ENCODE data around the gene FALEC.

Gene FALEC

GRCh38 chr1:150515328-150516049, at the start of gene FALEC:
FALEC (plus strand) TSS chr1:150515752.
- peak; percentile 94 for DNase-seq

DNA sequence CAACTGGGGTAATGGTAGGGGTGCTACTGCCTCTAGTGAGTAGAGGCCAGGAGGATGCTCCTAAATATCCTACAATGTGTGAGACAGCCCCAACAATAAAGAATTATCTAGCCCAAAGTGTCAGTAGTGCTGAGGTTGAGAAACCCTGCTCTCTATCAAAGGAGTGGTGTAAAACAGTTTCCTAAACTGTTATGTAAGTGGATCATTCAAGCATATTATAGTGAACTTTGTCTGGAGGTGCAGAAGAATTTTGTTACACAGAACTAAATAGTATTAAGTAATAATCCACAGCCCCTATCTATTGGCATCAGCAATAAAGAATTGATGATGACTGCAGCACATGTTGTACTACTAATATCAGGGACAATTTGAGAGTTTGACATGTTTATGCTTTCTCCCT, 48.6 kb upstream of the FALEC start:
- DNase-seq = no peak

DNA sequence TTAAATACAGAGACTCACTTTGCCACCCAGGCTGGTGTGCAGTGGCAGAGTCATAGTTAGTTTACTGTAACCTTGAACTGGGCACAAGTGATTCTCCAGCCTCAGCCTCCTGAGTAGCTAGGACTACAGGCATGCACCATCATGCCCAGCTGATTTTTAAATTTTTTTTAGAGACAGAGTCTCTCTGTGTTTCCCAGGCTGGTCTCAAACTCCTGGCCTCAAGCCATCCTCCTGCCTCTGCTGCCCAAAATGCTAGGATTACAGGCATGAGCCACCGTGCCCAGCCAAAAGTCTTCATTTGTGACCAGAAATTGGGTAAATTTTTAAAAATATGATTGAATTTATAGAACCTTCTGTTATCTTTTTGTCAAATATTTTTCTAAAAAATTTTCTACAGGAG, 46.3 kb upstream of the FALEC start:
- no peak for DNase-seq

DNA sequence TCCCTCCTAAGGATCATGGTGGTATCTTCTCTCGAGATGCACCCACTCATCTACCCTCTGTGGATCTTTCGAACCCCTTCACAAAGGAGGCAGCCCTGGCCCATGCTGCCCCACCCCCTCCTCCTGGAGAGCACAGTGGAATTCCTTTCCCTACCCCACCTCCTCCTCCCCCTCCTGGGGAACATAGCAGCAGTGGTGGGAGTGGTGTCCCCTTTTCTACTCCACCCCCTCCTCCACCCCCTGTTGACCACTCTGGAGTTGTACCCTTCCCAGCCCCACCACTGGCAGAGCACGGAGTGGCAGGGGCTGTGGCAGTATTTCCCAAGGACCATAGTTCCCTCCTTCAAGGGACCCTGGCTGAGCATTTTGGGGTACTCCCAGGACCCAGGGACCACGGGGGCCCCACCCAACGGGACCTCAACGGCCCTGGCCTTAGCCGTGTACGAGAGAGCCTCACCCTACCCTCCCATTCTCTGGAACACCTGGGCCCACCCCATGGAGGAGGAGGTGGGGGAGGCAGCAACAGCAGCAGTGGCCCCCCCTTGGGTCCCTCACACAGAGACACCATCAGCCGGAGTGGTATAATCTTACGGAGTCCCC, 42.9 kb upstream of the FALEC start:
- no peak for DNase-seq

GRCh38 chr1:150473659-150474058, 41.9 kb upstream of the FALEC start:
- no peak for DNase-seq

DNA sequence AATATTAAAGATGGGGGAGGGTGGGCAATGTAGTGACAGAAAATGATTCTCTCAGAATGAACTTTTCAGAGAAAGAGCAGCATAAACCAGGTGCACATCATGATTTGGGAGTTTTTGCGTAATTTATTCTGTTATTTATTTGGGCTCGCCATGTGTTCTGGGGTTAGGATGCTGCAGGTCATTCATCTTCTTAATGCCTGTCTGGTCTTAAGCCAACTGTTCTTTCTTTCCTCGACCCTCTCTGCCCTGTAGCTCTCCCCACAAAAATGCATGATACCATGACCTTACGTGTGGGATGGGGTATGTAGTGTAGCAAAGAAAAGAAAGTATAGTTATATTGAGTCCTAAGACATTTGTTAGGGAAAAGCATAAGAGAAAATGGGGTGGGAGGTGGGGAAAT, 40.7 kb upstream of the FALEC start:
- DNase-seq = no peak

DNA sequence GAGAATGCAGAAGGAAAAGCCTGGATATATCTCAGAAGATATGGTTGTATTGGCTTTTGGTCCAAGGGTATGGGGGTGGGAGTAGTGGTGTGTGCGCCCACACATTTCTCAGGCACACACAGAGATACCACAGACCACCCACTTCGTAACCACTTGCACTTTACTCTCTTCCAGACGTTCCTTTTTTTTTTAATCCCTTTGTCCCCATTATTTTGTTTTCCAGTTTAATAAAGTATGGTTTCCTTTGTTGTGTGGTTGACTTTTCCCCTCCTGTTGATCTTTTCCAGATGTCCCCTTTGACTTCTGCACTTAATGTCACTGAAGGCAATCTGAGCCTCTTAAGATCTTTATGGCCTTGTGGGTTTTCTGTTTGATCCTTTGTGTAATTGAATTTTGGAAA, 38.8 kb upstream of the FALEC start:
- DNase-seq = no peak

GRCh38 chr1:150477320-150477719, 38.2 kb upstream of the FALEC start:
- no peak for DNase-seq

DNA sequence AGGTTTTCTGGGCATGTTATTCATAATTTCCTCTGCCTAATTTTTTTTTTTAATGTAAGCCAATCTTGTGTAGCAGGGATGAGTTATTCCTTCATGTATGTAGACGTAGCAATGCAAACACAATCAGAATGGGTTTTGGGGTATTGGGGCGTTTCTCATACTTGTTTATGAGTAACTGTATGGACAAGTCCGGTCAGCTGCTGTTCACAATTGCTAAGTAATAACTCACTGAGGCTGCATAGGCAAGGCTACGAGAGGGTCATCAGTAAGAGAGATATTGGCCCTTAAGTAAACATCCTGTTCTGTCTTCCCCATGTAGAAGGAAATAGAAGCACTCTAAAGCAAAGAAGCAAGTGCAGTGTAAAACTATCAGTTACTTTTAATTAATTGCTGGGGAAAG, 37.8 kb upstream of the FALEC start:
- DNase-seq = no peak

DNA sequence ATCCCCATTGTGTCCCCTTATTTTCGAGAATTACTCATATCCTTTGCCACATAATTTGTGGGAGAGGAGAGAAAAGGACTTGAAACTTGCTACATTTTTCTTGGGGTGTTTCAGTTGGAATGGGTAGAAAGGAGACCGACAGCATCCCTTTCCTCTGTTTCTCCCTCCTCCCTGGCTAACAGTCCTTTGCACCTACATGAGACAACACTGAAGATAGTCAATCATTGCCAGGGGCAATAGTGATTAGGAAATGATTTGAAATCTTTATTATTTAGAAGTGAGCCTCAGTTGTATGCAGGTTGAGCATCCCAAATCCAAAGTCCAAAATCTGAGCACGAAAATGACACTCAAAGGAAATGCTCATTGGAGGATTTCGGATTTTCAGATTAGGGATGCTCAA, 36.2 kb upstream of the FALEC start:
- DNase-seq = no peak

DNA sequence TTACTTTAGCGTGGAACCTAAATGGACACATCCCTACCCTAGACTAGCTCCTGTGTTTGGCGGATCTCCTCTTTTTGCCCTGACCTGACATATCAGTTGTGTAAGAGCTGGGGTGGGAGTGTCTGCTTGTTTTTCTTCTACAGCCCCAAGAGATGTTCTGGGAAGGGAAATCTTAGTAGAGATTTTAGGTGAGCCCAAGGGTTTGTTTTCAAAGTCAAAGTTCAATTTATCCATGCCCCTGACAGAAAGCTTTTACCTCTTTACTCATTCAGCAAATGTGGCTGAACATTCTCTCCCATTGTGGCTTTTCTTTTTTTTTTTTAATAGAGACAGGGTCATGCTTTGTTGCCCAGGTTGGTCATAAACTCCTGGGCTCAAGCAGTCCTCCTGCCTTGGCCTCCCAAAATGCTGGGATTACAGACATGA, 35.6 kb upstream of the FALEC start:
- DNase-seq = no peak

- DNase-seq = no peak
Observed at GRCh38 chr1:150484431-150484830, 31.1 kb upstream of the FALEC start.

GRCh38 chr1:150484861-150485260, 30.7 kb upstream of the FALEC start:
- DNase-seq = no peak

GRCh38 chr1:150486966-150487762, 28.4 kb upstream of the FALEC start, which contains the start of gene TARS2:
TARS2 (plus strand) TSS chr1:150487419; CDS start chr1:150487451, 32 bp downstream.
- DNase-seq = peak; percentile 89

GRCh38 chr1:150487763-150488115, 27.8 kb upstream of the FALEC start:
- DNase-seq = no peak

DNA sequence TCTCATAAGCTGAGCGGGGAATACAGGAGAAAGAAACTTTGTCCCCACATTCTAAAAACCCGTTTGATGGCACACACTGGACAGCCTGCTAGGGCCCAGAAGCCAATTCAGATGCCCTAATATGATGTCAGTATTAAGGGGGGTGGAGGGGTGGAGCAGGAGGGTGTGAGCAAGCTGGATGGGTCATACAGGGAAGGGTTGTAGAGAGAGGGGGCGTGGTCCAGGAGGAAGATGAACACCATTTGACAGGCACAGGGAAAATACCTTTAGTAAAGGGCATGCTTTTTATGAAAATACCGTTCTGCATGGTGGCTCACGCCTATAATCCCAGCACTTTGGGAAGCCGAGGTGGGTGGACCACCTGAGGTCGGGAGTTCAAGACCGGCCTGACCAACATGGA, 22.4 kb upstream of the FALEC start:
- no peak for DNase-seq

DNA sequence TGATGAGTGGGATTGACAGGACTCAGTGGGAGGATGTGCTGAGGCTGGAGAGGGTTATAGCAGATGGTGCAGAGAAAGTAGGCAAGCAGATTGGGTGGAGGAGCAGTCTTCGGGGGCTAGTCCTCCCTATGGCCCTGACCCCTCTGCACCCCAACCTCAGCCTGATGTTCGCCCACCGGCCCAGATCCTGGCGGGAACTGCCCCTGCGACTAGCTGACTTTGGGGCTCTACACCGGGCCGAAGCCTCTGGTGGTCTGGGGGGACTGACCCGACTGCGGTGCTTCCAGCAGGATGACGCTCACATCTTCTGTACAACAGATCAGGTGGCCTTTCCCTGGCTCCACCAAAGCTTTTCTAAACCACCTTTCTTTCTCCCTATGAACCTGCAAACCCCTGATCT, 17.2 kb upstream of the FALEC start:
- DNase-seq = no peak

DNA sequence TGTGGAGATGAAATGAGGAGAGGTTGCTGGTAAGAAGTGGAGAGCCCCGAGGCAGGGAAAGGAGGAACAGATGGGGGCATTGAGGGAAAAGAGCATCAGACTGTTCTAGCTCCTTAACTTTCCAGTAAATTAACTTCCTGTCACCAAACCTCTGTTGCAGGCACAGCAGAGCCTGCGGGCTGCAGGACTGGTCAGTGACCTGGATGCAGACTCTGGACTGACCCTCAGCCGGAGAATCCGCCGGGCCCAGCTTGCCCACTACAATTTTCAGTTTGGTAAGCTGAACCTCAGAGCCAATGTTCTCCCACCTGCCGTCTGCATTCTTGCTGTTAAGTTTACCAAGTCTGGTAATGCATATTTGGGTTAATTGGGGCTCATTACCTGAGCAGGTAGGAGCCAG, 10.1 kb upstream of the FALEC start:
- no peak for DNase-seq

GRCh38 chr1:150507912-150508864, 7.4 kb upstream of the FALEC start, which contains the start of gene ECM1:
ECM1 (plus strand) TSS chr1:150508109; CDS start chr1:150508210, 101 bp downstream.
- DNase-seq = no peak

- DNase-seq = no peak
Observed at GRCh38 chr1:150508982-150509381, 6.6 kb upstream of the FALEC start.

- DNase-seq = no peak
Observed at GRCh38 chr1:150511551-150511950, 4.0 kb upstream of the FALEC start.

DNA sequence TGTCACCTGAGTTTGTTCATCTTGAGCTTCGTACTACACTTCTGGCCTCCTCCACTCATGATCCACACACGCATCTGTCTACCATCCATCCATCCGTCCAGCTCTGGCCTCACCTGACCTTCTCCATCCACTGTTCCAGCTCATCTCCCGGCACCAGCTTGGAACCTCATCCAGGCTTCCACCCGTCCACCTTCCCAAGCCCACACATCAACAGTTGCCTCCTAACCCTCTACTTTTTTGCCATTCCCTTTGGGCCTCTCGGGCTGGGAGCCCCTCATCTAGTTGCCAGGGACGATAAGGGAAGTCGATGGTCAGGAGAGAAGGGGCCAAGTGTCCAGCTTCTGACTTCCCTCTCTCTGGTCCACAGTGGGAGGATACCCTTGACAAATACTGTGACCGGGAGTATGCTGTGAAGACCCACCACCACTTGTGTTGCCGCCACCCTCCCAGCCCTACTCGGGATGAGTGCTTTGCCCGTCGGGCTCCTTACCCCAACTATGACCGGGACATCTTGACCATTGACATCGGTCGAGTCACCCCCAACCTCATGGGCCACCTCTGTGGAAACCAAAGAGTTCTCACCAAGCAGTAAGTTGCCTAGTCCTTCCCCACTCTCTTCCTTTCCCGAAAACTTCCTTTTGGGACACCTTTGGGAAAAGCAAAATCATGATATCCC, 3.4 kb upstream of the FALEC start:
- DNase-seq = no peak

Measured in NK-92 treated with Interleukin-12 subunit alpha and Interleukin-12 subunit beta, amount 100 ng/mL, for 24 hours (cell line).